T1000 (cell line): ENCODE measurements around the gene DTX1.
"Not testable (repeated sequence)": the region's sequence is repeated elsewhere in the genome, so short reads cannot be mapped to it uniquely, and the experiment has no call there.

Experiments used
- DNase-seq: peaks from one replicate; lab custom pipeline; 2025; ENCODE audit warnings: mixed read lengths; lab: John Stamatoyannopoulos, UW

The DTX1 gene

DNA sequence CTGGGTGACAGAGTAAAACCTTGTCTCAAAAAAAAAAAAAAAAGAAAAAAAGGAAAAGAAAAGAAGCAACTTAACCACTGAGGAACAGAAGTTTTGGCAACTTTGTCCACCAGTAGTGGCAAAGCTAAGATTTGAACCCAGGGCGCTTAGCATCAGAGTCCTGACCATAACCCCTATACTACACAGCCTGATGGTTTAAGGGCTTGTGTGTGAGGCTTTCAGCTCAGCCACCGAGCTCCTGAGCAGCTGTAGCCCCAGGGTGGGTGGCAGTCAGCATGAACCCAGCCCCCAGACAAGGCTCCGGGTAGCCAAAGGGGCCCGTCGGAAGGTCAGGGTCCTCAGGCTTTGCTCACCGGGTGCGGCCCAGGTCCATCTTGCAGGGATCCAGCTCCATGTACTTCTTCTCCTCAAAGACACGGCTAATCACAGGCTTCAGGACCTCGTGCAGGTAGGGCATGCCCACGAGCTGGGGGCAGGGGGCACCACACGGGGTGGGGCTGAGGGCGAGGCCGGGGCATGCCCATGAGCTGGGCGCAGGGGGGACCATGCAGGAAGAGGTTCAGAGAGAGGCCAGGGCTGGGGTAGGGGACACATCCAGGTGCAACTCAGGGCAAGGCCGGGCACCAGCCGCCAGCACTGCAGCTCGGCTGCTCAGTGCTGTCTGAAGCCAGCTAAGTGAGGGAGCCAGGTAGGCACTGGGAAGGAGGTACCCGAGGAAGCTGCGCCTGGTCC lies 58.1 kb downstream of the DTX1 start:
- DNase-seq, result no peak

DNA sequence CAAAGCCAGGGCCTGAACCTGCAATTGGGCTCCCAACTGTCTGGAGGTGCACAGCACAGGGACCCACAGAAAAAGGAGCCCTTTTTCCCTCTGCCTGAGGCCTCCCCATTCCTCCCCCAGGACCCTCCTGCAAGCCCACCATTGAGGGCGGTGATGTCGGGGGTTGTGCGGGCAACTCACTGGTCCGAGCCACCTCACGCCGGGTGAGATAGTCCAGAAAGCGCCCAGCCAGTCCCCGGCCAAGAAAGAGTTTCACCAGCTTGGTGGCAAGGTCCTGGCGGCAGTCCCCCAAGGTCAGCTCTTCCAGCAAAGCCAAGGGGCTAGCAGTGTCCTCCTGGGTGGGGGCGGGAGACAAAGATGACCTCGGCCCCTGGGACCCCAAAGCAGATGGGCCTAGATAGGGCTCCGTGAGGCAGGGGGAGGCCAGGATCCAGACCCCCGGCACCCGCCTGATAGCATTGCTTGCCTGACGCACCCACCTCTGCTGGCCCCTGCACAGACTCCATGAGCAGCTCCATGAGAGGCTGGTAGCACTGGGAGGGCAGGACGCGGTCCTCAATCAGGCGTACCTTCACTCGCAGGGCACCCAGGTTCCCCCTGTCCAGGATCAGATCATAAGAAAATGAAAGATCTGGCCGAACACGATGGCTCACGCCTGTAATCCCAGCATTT lies 59.1 kb downstream of the DTX1 start:
- no peak for DNase-seq

DNA sequence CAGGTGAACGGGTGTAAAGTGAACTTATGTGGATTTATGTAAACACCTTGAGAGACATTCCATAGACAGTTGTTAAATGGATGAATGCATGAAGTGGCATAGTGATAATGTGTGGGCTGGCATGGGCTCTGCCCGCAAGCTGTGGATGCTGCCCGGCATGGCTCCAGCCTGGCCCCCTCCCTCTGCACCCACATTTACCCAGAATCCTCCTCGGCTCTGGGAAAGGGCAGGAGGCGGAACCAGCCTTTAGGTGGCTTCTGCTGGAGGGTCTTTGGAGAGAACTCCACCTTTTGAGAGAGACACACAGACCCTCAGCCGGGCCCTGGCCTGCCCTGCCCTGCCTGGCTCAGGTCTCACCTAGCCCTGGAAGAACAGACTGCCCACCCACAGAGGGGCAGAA lies 60.3 kb downstream of the DTX1 start:
- no peak for DNase-seq

DNA sequence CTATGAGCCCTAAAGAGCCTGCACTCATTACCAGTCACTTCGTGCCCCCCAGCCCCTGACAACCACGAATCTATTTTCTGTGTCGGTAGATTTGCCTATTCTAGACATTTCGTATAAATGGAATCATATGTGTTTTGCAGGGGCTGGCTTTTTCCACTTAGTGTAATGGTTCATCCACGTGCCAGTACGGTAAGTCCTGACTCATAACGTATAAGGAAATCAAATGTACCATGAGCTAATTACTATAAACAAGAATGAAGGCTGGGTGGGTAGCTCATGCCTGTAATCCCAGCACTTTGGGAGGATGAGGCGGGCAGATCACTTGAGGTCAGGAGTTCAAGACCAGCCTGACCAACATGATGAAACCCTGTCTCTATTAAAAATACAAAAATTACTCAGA lies 61.2 kb downstream of the DTX1 start:
- DNase-seq, result not testable (repeated sequence)

DNA sequence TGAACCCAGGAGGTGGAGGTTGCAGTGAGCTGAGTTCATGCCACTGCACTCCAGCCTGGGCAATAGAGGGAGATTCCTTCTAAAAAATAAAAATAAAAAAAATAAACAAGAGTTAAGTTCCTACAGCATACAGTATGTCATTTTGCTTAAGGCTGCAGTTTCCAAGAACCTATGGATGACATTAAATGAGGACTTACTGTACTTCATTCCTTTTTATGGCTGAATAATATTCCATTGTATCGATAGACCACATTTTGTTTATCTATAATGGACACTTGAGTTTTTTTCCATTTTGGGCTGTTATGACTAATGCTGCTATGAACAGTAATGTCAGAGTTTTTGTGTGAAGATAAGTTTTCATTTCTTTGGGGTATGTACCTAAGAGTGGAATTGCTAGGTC lies 61.6 kb downstream of the DTX1 start:
- no peak for DNase-seq

DNA sequence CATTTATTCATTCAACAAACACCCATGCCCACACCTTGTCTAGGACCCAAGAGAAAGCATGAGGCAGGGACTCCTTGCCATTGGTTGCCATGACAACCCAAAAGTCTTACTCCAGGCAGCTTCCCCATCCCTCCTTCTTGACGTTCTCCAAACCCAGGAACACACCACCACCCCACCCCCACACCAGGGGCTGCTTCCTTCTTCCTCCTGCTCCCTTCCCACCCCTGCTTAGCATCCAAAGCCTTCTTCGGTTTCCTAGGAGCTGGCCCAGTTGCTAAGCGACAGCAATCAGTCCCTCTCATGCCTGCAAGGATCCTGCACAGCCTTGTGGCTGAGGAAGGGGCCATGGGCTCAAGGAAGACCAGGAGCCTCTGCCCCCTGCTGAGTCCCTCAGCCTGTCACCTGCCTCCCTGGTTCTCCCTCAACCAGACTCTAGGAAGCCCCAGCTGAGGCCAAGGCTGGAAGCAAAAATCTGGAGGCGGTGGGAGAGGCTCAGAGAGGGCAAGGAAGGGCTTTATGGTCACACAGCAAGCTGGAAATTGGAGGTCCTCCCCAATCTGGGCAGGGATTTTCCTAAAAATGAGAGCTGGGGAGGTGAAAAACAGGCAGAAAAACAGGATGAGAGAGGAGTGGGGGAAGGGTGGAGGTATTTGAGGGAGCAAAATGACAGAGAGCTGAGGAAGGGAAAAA lies 63.6 kb downstream of the DTX1 start:
- DNase-seq, result no peak

DNA sequence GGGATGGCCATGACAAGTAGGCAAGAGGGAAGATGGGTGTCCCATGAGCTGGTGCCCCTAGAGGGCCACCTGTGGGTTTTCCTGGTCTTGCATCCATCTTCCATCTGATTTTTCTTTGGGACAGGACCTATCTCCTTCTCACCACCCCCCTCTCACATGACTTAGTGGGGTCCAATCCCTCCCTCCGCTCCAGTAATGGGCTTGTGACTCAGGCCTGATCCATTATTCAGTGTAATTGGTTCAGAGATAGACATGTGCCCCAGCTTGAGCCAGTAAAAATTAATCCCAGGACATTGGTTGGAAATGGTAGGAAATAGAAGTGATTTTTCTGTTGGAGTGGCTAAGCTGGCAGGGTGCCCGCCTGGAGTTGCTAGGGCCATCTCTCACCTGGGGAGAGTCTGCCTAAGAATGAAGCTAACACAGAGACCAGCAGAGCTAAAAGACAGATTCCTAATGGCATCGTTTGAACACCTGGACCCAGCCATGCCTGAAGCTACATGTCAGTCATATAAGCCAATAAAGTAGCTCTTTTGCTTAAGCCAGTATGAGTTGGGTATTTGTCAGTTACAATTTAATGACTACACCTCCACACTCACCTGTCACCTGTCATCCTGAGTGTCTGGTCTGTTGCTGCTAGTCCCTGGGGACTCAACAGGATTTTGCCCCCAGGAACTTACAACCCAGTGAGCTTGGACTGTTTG lies 64.3 kb downstream of the DTX1 start:
- DNase-seq, result no peak

DNA sequence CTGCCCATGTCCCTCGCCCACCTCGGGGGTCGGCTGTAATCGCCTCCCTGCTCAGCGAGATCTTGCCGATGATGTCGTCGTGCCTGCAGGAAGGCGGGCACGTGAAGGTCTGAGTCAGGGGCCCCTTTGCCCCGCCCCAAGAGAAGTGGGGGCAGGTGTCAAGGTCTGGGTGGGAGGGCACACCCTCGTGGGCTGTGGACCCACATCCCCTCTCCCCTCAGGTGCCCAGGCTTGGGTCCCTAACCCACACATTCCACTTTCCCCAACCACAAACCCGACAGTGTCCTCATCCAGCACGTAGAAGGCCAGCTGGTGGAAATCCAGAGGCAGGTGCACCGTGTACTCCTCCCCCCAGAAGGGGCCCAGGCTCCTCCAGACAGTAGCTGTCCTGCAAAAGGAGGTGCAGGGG lies 71.3 kb downstream of the DTX1 start:
- DNase-seq, result no peak

DNA sequence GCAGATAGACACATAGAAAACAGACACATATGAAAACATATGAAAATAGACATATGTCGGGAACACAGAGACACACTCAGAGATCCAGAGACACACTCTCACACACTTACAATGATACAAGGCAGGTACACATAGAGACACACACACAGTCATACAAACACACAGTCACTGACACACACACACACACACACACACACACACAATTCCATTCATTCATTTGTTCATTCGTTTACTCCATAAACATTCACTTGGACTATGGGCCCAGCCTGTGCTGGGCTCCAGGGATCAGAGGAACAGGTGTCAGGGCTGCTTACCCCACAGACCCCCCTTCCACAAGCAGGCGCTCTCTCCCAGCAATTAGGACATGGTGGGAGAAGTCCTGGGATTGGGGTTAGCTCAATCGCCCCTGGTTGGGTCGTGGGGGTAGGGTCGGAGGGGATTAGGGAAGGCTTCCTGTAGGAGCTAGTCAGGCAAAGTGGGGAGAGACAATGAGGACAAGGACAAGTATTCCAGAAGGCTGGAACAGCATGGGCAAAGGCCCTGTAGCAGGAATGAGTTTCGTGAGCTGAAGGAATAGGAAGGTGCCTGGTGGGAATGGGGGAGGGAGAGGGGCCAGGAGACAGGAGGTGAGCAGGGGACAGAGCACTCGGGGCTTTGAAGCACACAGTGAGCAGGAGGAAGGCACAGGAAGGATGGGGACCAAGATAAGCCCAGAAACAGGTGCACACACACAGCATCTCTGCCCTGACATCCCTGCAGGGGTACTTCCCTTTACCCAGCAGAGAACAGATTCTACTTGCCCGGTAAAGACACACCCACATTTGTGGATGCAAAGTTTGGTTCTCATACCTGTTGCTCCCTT lies 72.5 kb downstream of the DTX1 start:
- DNase-seq, result no peak

DNA sequence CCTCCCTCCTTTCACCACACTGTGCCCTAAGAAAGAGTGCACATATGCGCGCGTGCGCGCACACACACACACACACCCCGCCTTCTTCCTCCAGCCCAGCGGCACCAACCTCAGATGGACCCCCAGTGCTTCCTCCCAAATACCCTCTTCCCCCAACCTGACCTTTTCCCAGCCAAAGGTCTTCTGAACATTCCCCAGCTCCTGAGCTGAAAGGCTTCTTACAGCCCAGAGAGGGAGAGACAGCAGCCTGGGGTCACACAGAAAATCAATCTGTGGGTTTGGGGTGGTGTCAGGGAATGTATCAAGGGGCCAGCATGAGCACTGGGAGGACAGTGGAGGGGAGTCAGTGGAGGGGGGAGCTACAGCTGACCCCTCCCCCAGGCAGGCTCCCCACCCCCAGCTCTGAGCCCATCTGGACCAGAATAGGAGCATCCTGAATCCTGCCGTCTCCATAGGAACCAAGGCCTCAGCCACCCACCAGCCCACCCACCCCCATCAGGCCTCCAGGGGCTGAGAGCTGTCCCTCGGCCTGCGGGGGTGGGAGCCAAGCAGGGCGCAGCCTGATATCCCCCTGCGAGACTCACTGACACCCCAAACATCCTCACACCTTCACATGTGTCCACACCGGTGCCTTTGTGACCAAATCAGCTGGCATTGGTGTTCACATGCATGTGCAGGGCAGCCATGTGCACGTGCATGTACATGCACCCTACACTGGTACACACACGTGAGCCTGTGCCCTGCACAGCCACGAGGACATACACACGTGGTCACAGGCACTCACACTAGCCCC lies 73.3 kb downstream of the DTX1 start:
- no peak for DNase-seq

DNA sequence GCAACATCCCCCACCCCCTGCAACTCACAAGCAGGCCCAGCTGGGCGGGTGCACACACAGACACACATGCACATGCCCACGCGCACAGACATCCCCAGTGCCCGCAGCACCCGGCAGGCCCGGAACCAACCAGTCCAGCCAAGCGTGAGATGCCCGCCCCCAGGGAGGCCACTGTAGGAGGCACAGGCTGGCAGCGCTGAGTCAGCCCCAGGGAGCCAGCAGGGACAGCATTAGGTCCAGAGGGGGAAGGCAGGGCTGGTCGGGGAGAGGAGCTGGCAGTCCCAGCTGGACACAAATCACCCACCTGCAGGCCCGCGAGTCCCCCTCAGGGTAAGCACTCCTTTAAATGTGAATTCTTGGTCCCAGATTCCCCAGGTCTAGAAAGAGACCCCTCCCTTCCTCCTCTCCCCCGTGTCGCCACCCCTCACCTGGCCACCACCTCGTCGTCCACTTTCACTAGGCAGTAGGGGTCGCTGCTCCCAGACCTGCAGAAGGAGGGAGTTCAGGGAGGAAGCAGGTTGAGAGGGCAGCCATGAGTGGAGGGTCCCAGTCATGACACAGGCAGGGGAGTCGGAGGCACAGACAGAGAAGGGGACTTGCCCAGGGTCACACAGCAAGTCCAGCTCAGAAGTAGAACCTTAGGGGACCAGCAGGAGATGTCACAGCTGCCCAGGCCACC lies 74.1 kb downstream of the DTX1 start:
- no peak for DNase-seq

DNA sequence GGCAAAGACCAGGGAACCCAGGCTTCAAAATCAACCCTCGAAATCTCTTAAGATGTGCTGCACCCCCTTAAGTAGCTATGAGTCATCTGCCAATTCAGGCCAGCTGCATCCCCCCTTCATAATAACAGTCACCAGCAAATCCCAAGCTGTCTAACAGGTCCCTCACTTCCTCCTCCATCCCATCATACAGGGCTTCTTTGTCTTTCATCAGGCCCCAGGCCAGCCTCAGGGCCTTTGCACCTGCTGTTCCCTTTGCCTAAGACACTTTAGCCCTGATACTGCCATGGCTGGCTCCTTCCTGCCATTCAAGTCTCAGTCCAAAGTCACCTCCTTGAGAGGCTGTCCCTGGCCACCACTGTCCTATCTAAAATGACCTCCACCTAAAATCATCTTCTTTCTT lies 75.0 kb downstream of the DTX1 start:
- no peak for DNase-seq

DNA sequence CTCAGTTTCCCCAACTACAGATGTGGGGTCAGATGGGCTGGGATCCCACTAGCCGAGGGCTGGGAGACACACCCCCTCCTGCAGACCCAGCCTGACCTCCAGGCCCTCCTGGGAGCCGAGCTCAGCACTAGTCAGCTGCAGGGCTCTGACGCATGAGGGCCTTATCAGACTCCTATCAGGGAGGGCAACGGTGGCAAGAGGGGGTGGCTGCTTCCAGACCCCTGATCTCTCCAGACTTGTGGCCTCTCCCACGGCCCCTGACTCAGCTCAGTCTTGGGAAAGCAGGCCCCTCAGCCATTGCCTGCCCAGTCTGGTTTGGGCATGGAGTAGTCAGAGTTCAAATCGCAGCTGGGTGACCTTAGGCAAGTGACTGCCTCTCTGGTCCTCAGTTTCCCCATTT lies 76.5 kb downstream of the DTX1 start:
- no peak for DNase-seq

DNA sequence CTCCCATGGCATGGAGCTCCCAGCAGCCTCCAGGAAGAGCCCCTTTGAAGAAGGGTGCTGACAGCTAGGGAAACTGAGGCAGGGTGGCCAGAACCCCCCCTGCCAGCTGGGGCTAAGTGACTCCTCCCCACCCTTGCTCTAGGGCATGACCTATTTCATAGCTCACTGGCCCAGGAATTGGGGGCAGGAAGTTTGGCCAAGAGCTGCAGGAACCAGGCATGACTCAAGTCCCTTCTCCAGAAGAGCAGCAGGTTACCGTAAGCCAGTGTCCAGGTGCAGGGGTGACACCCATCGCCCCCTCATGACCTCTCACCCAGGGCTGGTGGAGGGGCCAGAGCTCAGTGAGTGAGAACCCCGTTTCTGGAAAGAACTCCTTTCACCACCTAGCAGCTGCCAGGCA lies 77.1 kb downstream of the DTX1 start:
- no peak for DNase-seq

DNA sequence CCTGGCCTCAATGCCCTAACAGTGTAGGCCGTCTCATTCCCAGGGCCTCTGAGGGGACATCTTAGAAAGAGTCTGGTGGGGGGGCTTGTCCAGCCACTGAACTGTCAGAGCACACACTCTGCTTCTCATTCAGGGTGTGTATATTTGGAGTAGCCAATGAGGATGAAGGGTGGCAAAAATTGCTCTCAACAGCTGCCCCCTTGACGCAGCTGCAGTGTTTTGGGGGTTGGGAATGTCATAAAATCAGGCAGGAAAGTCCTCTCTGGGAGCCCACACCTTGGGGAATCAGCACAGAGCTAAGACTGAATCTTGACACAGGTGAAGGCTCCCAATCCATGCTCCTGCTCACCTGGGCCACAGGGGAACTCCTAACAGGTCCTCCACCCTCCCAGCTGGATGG lies 77.5 kb downstream of the DTX1 start:
- no peak for DNase-seq

DNA sequence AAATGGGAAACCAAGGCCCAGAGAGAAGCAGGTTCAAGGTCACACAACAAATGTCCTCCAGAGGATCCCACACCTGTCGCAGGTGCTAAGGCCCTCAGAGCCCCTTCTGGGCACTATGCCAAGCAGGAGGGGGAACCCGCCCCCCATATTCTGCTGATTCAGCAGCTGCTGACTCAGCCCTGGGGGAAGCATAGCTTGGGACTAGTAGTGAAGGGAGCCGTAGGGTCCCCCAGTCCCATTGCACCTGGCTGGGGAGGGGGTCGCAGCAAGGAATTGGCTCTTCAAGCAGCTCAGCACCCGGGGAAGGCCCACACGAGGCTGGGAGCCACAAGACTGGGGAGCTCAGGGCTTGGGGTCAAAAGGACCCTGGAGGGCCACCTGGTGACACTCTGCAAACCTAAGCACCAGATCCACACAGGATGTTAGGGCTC lies 78.0 kb downstream of the DTX1 start:
- DNase-seq, result no peak

DNA sequence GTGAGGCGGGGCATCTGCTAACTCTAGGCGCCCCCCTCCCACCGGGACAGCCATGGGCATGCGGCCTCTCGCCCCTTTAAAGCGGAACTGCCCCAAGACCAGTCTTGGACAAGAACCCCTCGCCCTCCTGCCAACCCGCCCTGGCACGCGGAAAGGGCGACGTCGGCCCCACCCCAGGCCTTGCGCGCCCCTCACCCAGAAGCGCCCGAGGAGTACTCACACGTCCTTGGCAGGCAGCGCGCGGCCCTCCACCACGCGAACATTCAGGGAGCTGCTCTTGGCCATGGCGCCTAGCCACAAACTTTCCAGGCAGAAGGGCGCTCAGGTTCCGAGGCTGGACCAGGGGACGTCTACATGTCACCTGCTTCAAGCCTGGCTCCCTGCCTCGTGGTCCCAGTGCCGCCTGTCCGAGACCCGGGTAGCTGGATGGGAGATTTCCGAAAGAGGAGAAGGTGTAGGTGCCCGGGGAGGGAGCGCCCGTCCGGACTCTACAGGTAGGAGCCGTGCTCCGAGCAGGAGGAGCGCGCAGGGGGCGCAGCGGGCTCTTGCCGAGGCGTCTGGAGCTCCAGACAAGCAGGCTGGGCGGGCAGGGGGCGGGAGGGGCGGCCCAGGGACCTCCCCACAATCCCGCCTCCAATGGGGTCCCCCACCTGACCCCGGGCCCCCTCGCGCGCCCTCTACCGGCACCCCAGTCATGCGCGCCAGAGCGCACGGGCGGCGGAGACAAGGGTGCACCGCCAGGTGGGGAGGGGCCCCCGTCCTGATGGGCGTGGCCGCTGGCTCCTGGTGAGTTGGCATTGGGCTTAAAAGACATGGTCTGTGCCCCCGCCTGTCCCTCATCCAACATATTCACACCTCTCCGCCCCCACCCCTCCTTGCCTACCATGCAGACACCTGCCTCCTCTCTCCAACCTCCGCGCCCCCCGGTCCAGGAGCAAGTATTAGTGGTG lies 78.9 kb downstream of the DTX1 start, which contains the start of gene RASAL1:
RASAL1 (minus strand) TSS at position 584 of the 950 bp plus-strand sequence; CDS start at position 285, 299 bp downstream.
- DNase-seq, result no peak

DNA sequence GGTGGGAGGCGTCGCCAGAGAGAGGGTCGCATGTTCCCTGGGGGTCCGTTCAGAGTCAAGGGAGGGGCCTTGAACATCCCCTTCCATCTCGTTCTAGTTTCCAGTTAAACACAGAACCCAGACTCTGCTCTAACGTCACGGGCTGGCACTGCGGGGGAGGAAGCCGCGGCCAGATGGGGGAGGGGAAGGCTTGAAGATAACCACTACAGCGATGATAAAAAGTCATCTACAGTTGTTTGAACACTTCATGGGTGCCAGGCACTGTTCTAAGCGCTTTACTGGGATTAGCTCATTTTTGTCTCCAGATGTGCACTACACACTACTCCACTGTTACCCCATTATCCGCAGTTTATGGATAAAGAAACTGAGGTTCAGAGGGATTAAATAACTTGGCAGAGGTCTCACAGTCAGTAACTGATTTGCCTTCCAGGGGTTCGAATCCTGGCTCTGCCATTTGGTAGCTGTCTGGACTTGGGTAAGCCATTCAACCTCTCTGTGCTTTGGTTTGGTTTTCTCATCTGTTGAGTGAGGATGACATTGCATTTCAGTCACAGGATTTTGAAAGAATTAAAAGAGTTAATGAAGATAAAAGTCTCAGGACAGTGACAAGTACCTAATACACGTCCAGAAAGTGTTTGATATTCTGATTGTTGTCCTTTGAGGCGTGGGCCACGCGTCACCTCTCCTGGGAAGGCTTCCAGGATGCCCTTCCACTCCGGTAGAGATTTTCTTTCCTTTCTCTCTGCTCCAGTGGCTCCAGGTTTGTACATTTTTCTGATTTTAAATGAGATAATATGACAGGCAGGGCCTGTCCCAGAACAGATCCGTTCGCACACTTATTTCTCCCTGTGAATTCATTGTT lies 79.8 kb downstream of the DTX1 start:
- no peak for DNase-seq
